IMR-90 (cell line): Measurements from ENCODE around the gene RADIL. TPM values are rescaled to one million over a fixed set of nuclear protein-coding genes. Genes with fewer than 3 reads are reported as not detected.

Experiments
- ELK1 ChIP-seq: fragments of 150-350 bp; IDR thresholded peaks from 2 replicates; pipeline ENCODE4 v1.6.1; 2016; ENCODE audit warnings: low read depth, mild to moderate bottlenecking, low read length, moderate library complexity, borderline replicate concordance
- SMC3 ChIP-seq: fragments of 150-350 bp; IDR thresholded peaks from 2 replicates; pipeline ENCODE4 v1.6.1; 2016; ENCODE audit warnings: low read depth, mild to moderate bottlenecking, antibody characterized with exemption, low read length, moderate library complexity
- polyA plus RNA-seq, 3 experiments: library from polyadenylated mRNA; depleted of rRNA; stranded (reverse); fragments of >200 nt; gene quantifications; 2 replicates each; pipeline ENCODE4 v1.2.3, GENCODE V29; 2012; ENCODE audit warnings: low replicate concordance in 1 of 3
- total RNA-seq: library from RNA; depleted of rRNA; stranded (reverse); fragments of >200 nt; gene quantifications from 2 replicates; pipeline ENCODE4 v1.2.3, GENCODE V29; 2012

The RADIL gene
- total and polyA plus RNA-seq, 2 of the 4 experiments (the other 2 are of a cell fraction): 0.18 to 0.48 TPM

GRCh38 chr7:4775250-4775847 is 108.2 kb downstream of the RADIL start, which contains the start of gene AP5Z1 (continued):
- TF ChIP-seq ELK1: no peak
- no peak for TF ChIP-seq SMC3
